ENCODE measurements around the gene RBM43.

- TF ChIP-seq POLR2A (IDR thresholded peaks at IDR 0.05) (no peak), CTCF (IDR thresholded peaks at IDR 0.05) (no peak)
Measured at GRCh38 chr2:151258121-151258520, 3.5 kb downstream of the RBM43 start.
